Astrocyte (in vitro differentiated cells and primary cell): ENCODE data around the gene NFKB1. TPM values are rescaled to one million over a fixed set of nuclear protein-coding genes. Genes with fewer than 3 reads are reported as not detected.

Experiments used
- DNase-seq: peaks from one replicate; pipeline ENCODE4 v3.0.0-alpha.2; 2010; ENCODE audit warnings: low read depth
- FAIRE-seq: peaks from 2 replicates; lab custom pipeline; 2011; peaks lifted over from hg19 to GRCh38; lab: Jason Lieb, UNC
- H2AFZ ChIP-seq: 2 replicates; pipeline ENCODE4 v1.6.0; 2012; ENCODE audit warnings: low read depth, low read length, inconsistent platforms
- H3K27ac ChIP-seq: 2 replicates; pipeline ENCODE4 v1.5.1; 2011; ENCODE audit warnings: low read depth, low read length, inconsistent platforms
- H3K27me3 ChIP-seq: 2 replicates; pipeline ENCODE4 v1.6.0; 2011; ENCODE audit warnings: low read length, inconsistent platforms; ENCODE audit not compliant: insufficient read depth
- H3K36me3 ChIP-seq: 2 replicates; pipeline ENCODE4 v1.5.1; 2011; ENCODE audit warnings: low read length, inconsistent platforms; ENCODE audit not compliant: insufficient read depth
- H3K4me1 ChIP-seq: 2 replicates; pipeline ENCODE4 v1.5.1; 2011; ENCODE audit warnings: low read length, inconsistent platforms; ENCODE audit not compliant: insufficient read depth
- H3K4me2 ChIP-seq: 2 replicates; pipeline ENCODE4 v1.6.0; 2012; ENCODE audit warnings: low read length, inconsistent platforms
- H3K4me3 ChIP-seq: 2 replicates; pipeline ENCODE4 v1.5.1; 2011; ENCODE audit warnings: low read depth, mild to moderate bottlenecking, low read length, inconsistent platforms; ENCODE audit not compliant: insufficient read depth
- H3K79me2 ChIP-seq: 2 replicates; pipeline ENCODE4 v1.6.0; 2012; ENCODE audit warnings: mild to moderate bottlenecking, low read length, inconsistent platforms; ENCODE audit not compliant: insufficient read depth
- H3K9ac ChIP-seq: 2 replicates; pipeline ENCODE4 v1.6.0; 2012; ENCODE audit warnings: mild to moderate bottlenecking, low read length, inconsistent platforms
- H3K9me3 ChIP-seq: 2 replicates; pipeline ENCODE4 v1.5.1; 2012; ENCODE audit warnings: low read depth, mild to moderate bottlenecking, low read length, inconsistent platforms; ENCODE audit not compliant: insufficient read depth
- H4K20me1 ChIP-seq: 2 replicates; pipeline ENCODE4 v1.6.0; 2012; ENCODE audit warnings: low read length, inconsistent platforms; ENCODE audit not compliant: insufficient read depth
- H3K27ac Mint-ChIP-seq: one replicate; pipeline ENCODE4 v1.8.0; 2021; ENCODE audit warnings: mild to moderate bottlenecking, mixed read lengths; ENCODE audit not compliant: unreplicated experiment
- H3K27me3 Mint-ChIP-seq: one replicate; pipeline ENCODE4 v1.8.0; 2021; ENCODE audit warnings: low read depth, mixed read lengths; ENCODE audit not compliant: unreplicated experiment
- H3K36me3 Mint-ChIP-seq: one replicate; pipeline ENCODE4 v1.8.0; 2021; ENCODE audit warnings: low read depth, mixed read lengths; ENCODE audit not compliant: unreplicated experiment
- H3K4me1 Mint-ChIP-seq: one replicate; pipeline ENCODE4 v1.8.0; 2021; ENCODE audit warnings: low read depth, mixed read lengths; ENCODE audit not compliant: unreplicated experiment
- H3K4me3 Mint-ChIP-seq: one replicate; pipeline ENCODE4 v1.8.0; 2021; ENCODE audit warnings: mild to moderate bottlenecking, moderate library complexity, mixed read lengths; ENCODE audit not compliant: unreplicated experiment
- H3K9me3 Mint-ChIP-seq: one replicate; pipeline ENCODE4 v1.8.0; 2021; ENCODE audit warnings: mild to moderate bottlenecking, mixed read lengths; ENCODE audit not compliant: unreplicated experiment
- CTCF ChIP-seq: IDR thresholded peaks from 2 replicates; pipeline ENCODE4 v1.5.1; 2011; ENCODE audit warnings: low read depth, mild to moderate bottlenecking, inconsistent platforms, low read length, moderate library complexity; ENCODE audit not compliant: insufficient read depth
- EZH2 ChIP-seq: IDR thresholded peaks from 2 replicates; pipeline ENCODE4 v1.6.1; 2012; ENCODE audit warnings: mild to moderate bottlenecking, low read length, inconsistent platforms; ENCODE audit not compliant: insufficient read depth
- total RNA-seq: library from RNA; stranded (reverse); gene quantifications from 2 replicates; pipeline ENCODE4 v1.2.1, GENCODE V29; 2021

Gene NFKB1
- total RNA-seq, 1 donor from 2014 or later: 19.9 TPM

- no peak for TF ChIP-seq CTCF
- TF ChIP-seq EZH2: no peak
- Histone ChIP-seq H3K27ac (no peak overlapping the region), H3K4me1 (peaks cover 9% of the 10 kb centered on the region), H4K20me1 (peaks cover 53% of the 10 kb centered on the region), H3K27me3 (no peaks in the 10 kb centered on the region), H3K36me3 (no peaks in the 10 kb centered on the region), H3K79me2 (peaks cover 80% of the 10 kb centered on the region), H3K4me2 (peak overlapping the region; percentile 87), H3K9ac (no peak overlapping the region), H3K9me3 (no peaks in the 10 kb centered on the region), H2AFZ (no peak overlapping the region), H3K4me3 (peak overlapping the region; percentile 96)
- Mint-ChIP-seq H3K27me3 (no peaks in the 10 kb centered on the region), H3K9me3 (no peaks in the 10 kb centered on the region), H3K4me1 (peaks cover 15% of the 10 kb centered on the region), H3K27ac (no peak overlapping the region), H3K36me3 (no peaks in the 10 kb centered on the region), H3K4me3 (peak overlapping the region; percentile 90)
- no peak for FAIRE-seq
- no peak for DNase-seq
Measured at GRCh38 chr4:102503831-102504786, 3.0 kb downstream of the NFKB1 start.

GRCh38 chr4:102504941-102505340 is 3.8 kb downstream of the NFKB1 start:
- Histone ChIP-seq H3K27ac (no peak overlapping the region), H2AFZ (no peak overlapping the region), H3K4me1 (peaks cover 9% of the 10 kb centered on the region), H3K79me2 (peaks cover 88% of the 10 kb centered on the region), H3K4me3 (no peak overlapping the region), H3K27me3 (no peaks in the 10 kb centered on the region), H3K9me3 (no peaks in the 10 kb centered on the region), H4K20me1 (peaks cover 61% of the 10 kb centered on the region), H3K36me3 (no peaks in the 10 kb centered on the region), H3K4me2 (no peak overlapping the region), H3K9ac (no peak overlapping the region)
- no peaks in the 10 kb centered on the region for H3K27me3 Mint-ChIP-seq
- no peaks in the 10 kb centered on the region for H3K36me3 Mint-ChIP-seq
- no peak for TF ChIP-seq CTCF
- TF ChIP-seq EZH2: no peak
- H3K27ac Mint-ChIP-seq: no peak overlapping the region
- FAIRE-seq (no peak), DNase-seq (no peak)
- no peaks in the 10 kb centered on the region for H3K9me3 Mint-ChIP-seq
- H3K4me1 Mint-ChIP-seq: peaks cover 15% of the 10 kb centered on the region
- no peak overlapping the region for H3K4me3 Mint-ChIP-seq

GRCh38 chr4:102505708-102506107 is 4.5 kb downstream of the NFKB1 start:
- TF ChIP-seq EZH2 (no peak), CTCF (no peak)
- H2AFZ ChIP-seq: no peak overlapping the region
- Mint-ChIP-seq H3K36me3 (no peaks in the 10 kb centered on the region), H3K9me3 (no peaks in the 10 kb centered on the region), H3K27ac (no peak overlapping the region), H3K4me1 (peaks cover 15% of the 10 kb centered on the region), H3K27me3 (no peaks in the 10 kb centered on the region), H3K4me3 (no peak overlapping the region)
- no peak overlapping the region for H3K27ac ChIP-seq
- H4K20me1 ChIP-seq: peaks cover 64% of the 10 kb centered on the region
- DNase-seq (no peak), FAIRE-seq (no peak)
- H3K9ac ChIP-seq: no peak overlapping the region
- H3K27me3 ChIP-seq: no peaks in the 10 kb centered on the region
- no peak overlapping the region for H3K4me3 ChIP-seq
- H3K4me1 ChIP-seq: peaks cover 4% of the 10 kb centered on the region
- H3K4me2 ChIP-seq: no peak overlapping the region
- peaks cover 91% of the 10 kb centered on the region for H3K79me2 ChIP-seq
- H3K9me3 ChIP-seq: no peaks in the 10 kb centered on the region
- no peaks in the 10 kb centered on the region for H3K36me3 ChIP-seq
